Liver (tissue), 9 donors: ENCODE results near the gene TMEM120B. TPM values are rescaled to one million over a fixed set of nuclear protein-coding genes. Genes with fewer than 3 reads are reported as not detected.
A peak's percentile ranks its signal among the peaks of the same experiment; 100 is the strongest.

Source experiments
- DNase-seq: peaks from one replicate; pipeline ENCODE4 v3.0.0-alpha.2; 2017; ENCODE audit warnings: low spot score
- H3K27ac ChIP-seq, 2 donors: one replicate each; pipeline ENCODE4 v1.7.0; 2013; ENCODE audit warnings: inconsistent platforms in 2 of 2, low read length in 2 of 2, control low read depth in 1 of 2, low read depth in 1 of 2, mild to moderate bottlenecking in 1 of 2
- H3K27me3 ChIP-seq, 4 donors: one replicate each; pipeline versions ENCODE4 v1.6.1 to v1.7.0; 2013; ENCODE audit warnings: low read length in 3 of 4, inconsistent platforms in 1 of 4, mild to moderate bottlenecking in 1 of 4, moderate library complexity in 1 of 4; ENCODE audit not compliant: control insufficient read depth in 4 of 4, insufficient read depth in 4 of 4
- H3K36me3 ChIP-seq, 4 donors: one replicate each; pipeline versions ENCODE4 v1.6.1 to v1.7.0; 2013; ENCODE audit warnings: low read length in 3 of 4, mild to moderate bottlenecking in 3 of 4, low read depth in 1 of 4, moderate library complexity in 1 of 4; ENCODE audit not compliant: control insufficient read depth in 4 of 4, insufficient read depth in 3 of 4
- H3K4me1 ChIP-seq, 4 donors: one replicate each; pipeline versions ENCODE4 v1.6.1 to v1.7.0; 2013; ENCODE audit warnings: low read length in 3 of 4, mild to moderate bottlenecking in 3 of 4, moderate library complexity in 1 of 4; ENCODE audit not compliant: control insufficient read depth in 4 of 4, insufficient read depth in 4 of 4
- H3K4me3 ChIP-seq, 3 donors: one replicate each; pipeline versions ENCODE4 v1.6.1 to v1.7.0; 2013; ENCODE audit warnings: low read length in 3 of 3, control low read depth in 1 of 3, low read depth in 1 of 3, mild to moderate bottlenecking in 1 of 3
- H3K9ac ChIP-seq, 2 donors: one replicate each; pipeline ENCODE4 v1.7.0; 2013; ENCODE audit warnings: low read length in 2 of 2, mild to moderate bottlenecking in 2 of 2, moderate library complexity in 2 of 2, control low read depth in 1 of 2, low read depth in 1 of 2
- H3K9me3 ChIP-seq, 4 donors: one replicate each; pipeline versions ENCODE4 v1.6.1 to v1.7.0; 2013; ENCODE audit warnings: low read length in 3 of 4; ENCODE audit not compliant: control insufficient read depth in 4 of 4
- EGR1 ChIP-seq, 2 donors: IDR thresholded peaks; 2 replicates each; pipeline ENCODE4 v1.6.1; 2016 to 2018; ENCODE audit warnings: antibody characterized with exemption in 2 of 2, low read depth in 2 of 2
- FOXA1 ChIP-seq: IDR thresholded peaks from 2 replicates; pipeline ENCODE4 v1.6.1; 2016; ENCODE audit warnings: antibody characterized with exemption
- GABPA ChIP-seq, 2 donors: IDR thresholded peaks in 1 of 2; conservative IDR thresholded peaks in 1 of 2; 2 replicates each; pipeline ENCODE4 v1.6.1; 2016; ENCODE audit warnings: antibody characterized with exemption in 2 of 2, mild to moderate bottlenecking in 1 of 2, moderate library complexity in 1 of 2
- HNF4A ChIP-seq, 2 donors: conservative IDR thresholded peaks; 2 replicates each; pipeline ENCODE4 v1.6.1; 2016; ENCODE audit warnings: antibody characterized with exemption in 2 of 2, mild to moderate bottlenecking in 2 of 2
- HNF4G ChIP-seq: IDR thresholded peaks from 2 replicates; pipeline ENCODE4 v1.6.1; 2016; ENCODE audit warnings: antibody characterized with exemption
- JUND ChIP-seq, 2 donors: IDR thresholded peaks; 2 replicates each; pipeline ENCODE4 v1.6.1; 2016; ENCODE audit warnings: antibody characterized with exemption in 2 of 2
- RAD21 ChIP-seq, 2 donors: IDR thresholded peaks; 2 replicates each; pipeline ENCODE4 v1.6.1; 2016; ENCODE audit warnings: antibody characterized with exemption in 2 of 2, mild to moderate bottlenecking in 2 of 2
- RXRA ChIP-seq, 2 donors: IDR thresholded peaks; 2 replicates each; pipeline ENCODE4 v1.6.1; 2017 to 2018; ENCODE audit warnings: antibody characterized with exemption in 2 of 2, mild to moderate bottlenecking in 1 of 2
- SP1 ChIP-seq: IDR thresholded peaks from 2 replicates; pipeline ENCODE4 v1.6.1; 2018; ENCODE audit warnings: antibody characterized with exemption, mild to moderate bottlenecking
- YY1 ChIP-seq: IDR thresholded peaks from 2 replicates; pipeline ENCODE4 v1.6.1; 2016; ENCODE audit warnings: antibody characterized with exemption, mild to moderate bottlenecking
- WGBS: extraction: QIAGEN DNeasy Blood & Tissue Kit; methylation state at CpG from one replicate; pipeline ENCODE4 v1.1.7; 2013; 5-methylcytosine and 5-hydroxymethylcytosine counted together
- polyA plus RNA-seq, 2 donors: library from polyadenylated mRNA; stranded (reverse) in 1 of 2; unstranded in 1 of 2; fragments of 200-250 nt in 1 of 2; fragments of >200 nt in 1 of 2; fragmentation: Nextera tagmentation in 1 of 2; extraction: Ambion mirVana in 1 of 2; gene quantifications; one replicate each; pipeline versions ENCODE4 v1.2.1 to v1.2.3, GENCODE V29; 2013 to 2015
- total RNA-seq, 2 donors: library from RNA; depleted of rRNA; stranded (reverse); fragments of >200 nt; gene quantifications; one replicate each; pipeline ENCODE4 v1.2.3, GENCODE V29; 2014
- TF ChIP-seq, protein P1 (sequence below): IDR thresholded peaks from 2 replicates; pipeline ENCODE4 v1.6.1; 2016; ENCODE audit warnings: antibody characterized with exemption, mild to moderate bottlenecking
- TF ChIP-seq, protein P2 (sequence below): IDR thresholded peaks from 2 replicates; pipeline ENCODE4 v1.6.1; 2016; ENCODE audit warnings: antibody characterized with exemption
- TF ChIP-seq, protein P3 (sequence below): IDR thresholded peaks from 2 replicates; pipeline ENCODE4 v1.6.1; 2016; ENCODE audit warnings: antibody characterized with exemption
- TF ChIP-seq, protein P4 (sequence below): IDR thresholded peaks from 2 replicates; pipeline ENCODE4 v1.6.1; 2016; ENCODE audit warnings: antibody characterized with exemption
- TF ChIP-seq, protein P5 (sequence below): fragments of 150-350 bp; IDR thresholded peaks from 2 replicates; pipeline ENCODE4 v1.5.1; 2017; ENCODE audit warnings: improper control_type of control experiment, low read depth, low read length; ENCODE audit not compliant: missing input control
- donor health status: healthy.
- donor health status: healthy.
- donor health status: healthy.
- donor health status: healthy.
- donor health status: healthy.

Gene TMEM120B
- total and polyA plus RNA-seq, 4 donors = 1.6 to 9.2 (median 3.4) TPM

DNA sequence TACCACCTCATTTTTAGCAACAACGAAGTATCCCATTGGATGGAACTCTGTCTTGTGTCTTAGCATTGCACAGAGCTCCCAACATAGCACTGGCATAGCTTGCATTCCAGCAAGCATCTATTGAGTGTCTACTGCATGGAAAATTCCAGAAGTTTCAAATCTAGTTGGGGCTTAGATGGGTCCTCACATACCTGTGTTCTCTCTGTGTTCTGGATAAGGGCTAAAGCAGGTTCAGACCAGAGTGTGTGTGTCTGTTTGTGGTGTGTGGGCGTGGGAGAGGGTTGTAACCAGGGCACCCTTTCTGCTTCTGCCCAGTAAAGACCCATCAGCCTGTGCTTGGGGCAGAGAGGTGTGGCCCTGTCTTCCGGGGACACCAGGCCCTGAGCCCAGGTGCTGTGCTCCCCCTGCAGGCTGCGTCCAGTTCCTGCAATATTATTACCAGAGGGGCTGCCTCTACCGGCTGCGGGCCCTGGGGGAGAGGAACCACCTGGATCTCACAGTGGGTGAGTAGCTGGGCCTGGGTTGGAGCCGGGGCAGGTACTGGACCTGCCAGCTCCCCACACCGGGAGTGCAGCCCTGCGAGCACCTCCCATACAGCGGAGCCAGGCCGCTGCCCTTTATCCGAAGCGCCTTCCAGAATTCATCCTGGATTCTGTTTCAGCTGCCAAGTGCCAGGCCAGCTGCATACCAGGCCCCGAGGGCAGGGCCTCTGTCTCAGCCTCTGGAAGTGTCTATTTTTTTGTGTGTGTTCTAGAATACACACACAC lies 60.6 kb downstream of the TMEM120B start:
- 27% methylated on average over 14 of the region's 14 CpGs for WGBS
- Histone ChIP-seq H3K4me1 (peaks cover 0 to 12% (median 10%) of the 10 kb centered on the region in 4 donors), H3K9me3 (no peaks in the 10 kb centered on the region), H3K36me3 (no peaks in the 10 kb centered on the region), H3K4me3 (no peak overlapping the region), H3K9ac (peak overlapping the region in 1 of 2 donors; percentile 64), H3K27me3 (no peaks in the 10 kb centered on the region), H3K27ac (peak overlapping the region in 1 of 2 donors; percentile 18)
- DNase-seq = peak; percentile 84
- TF ChIP-seq EGR1 (IDR thresholded peaks at IDR 0.05; ENCODE audit: low read depth in 2 of 2) = peak; percentile 48 to 88
- TF ChIP-seq RXRA (IDR thresholded peaks at IDR 0.05) = peak in 1 of 2 donors; percentile 12
- TF ChIP-seq, protein P1, sequence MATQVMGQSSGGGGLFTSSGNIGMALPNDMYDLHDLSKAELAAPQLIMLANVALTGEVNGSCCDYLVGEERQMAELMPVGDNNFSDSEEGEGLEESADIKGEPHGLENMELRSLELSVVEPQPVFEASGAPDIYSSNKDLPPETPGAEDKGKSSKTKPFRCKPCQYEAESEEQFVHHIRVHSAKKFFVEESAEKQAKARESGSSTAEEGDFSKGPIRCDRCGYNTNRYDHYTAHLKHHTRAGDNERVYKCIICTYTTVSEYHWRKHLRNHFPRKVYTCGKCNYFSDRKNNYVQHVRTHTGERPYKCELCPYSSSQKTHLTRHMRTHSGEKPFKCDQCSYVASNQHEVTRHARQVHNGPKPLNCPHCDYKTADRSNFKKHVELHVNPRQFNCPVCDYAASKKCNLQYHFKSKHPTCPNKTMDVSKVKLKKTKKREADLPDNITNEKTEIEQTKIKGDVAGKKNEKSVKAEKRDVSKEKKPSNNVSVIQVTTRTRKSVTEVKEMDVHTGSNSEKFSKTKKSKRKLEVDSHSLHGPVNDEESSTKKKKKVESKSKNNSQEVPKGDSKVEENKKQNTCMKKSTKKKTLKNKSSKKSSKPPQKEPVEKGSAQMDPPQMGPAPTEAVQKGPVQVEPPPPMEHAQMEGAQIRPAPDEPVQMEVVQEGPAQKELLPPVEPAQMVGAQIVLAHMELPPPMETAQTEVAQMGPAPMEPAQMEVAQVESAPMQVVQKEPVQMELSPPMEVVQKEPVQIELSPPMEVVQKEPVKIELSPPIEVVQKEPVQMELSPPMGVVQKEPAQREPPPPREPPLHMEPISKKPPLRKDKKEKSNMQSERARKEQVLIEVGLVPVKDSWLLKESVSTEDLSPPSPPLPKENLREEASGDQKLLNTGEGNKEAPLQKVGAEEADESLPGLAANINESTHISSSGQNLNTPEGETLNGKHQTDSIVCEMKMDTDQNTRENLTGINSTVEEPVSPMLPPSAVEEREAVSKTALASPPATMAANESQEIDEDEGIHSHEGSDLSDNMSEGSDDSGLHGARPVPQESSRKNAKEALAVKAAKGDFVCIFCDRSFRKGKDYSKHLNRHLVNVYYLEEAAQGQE = no peak
- TF ChIP-seq YY1 = no peak
- no peak for TF ChIP-seq JUND (IDR thresholded peaks at IDR 0.05)
- no peak for TF ChIP-seq HNF4G
- TF ChIP-seq, protein P2, sequence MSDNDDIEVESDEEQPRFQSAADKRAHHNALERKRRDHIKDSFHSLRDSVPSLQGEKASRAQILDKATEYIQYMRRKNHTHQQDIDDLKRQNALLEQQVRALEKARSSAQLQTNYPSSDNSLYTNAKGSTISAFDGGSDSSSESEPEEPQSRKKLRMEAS = no peak
- TF ChIP-seq, protein P3, sequence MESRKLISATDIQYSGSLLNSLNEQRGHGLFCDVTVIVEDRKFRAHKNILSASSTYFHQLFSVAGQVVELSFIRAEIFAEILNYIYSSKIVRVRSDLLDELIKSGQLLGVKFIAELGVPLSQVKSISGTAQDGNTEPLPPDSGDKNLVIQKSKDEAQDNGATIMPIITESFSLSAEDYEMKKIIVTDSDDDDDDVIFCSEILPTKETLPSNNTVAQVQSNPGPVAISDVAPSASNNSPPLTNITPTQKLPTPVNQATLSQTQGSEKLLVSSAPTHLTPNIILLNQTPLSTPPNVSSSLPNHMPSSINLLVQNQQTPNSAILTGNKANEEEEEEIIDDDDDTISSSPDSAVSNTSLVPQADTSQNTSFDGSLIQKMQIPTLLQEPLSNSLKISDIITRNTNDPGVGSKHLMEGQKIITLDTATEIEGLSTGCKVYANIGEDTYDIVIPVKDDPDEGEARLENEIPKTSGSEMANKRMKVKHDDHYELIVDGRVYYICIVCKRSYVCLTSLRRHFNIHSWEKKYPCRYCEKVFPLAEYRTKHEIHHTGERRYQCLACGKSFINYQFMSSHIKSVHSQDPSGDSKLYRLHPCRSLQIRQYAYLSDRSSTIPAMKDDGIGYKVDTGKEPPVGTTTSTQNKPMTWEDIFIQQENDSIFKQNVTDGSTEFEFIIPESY = no peak
- TF ChIP-seq, protein P4, sequence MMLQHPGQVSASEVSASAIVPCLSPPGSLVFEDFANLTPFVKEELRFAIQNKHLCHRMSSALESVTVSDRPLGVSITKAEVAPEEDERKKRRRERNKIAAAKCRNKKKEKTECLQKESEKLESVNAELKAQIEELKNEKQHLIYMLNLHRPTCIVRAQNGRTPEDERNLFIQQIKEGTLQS = no peak
- TF ChIP-seq, protein P5, sequence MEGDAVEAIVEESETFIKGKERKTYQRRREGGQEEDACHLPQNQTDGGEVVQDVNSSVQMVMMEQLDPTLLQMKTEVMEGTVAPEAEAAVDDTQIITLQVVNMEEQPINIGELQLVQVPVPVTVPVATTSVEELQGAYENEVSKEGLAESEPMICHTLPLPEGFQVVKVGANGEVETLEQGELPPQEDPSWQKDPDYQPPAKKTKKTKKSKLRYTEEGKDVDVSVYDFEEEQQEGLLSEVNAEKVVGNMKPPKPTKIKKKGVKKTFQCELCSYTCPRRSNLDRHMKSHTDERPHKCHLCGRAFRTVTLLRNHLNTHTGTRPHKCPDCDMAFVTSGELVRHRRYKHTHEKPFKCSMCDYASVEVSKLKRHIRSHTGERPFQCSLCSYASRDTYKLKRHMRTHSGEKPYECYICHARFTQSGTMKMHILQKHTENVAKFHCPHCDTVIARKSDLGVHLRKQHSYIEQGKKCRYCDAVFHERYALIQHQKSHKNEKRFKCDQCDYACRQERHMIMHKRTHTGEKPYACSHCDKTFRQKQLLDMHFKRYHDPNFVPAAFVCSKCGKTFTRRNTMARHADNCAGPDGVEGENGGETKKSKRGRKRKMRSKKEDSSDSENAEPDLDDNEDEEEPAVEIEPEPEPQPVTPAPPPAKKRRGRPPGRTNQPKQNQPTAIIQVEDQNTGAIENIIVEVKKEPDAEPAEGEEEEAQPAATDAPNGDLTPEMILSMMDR = peak; percentile 86
- no peak for TF ChIP-seq GABPA (IDR thresholded peaks at IDR 0.05 in 1 of 2, conservative IDR thresholded peaks at IDR 0.05 in 1 of 2)
- no peak for TF ChIP-seq FOXA1
- no peak for TF ChIP-seq SP1
- no peak for TF ChIP-seq HNF4A (conservative IDR thresholded peaks at IDR 0.05)
- TF ChIP-seq RAD21 (IDR thresholded peaks at IDR 0.05) = peak; percentile 98 to 99
